ENCODE results near the gene ADAT3. TPM values are rescaled to one million over a fixed set of nuclear protein-coding genes. Genes with fewer than 3 reads are reported as not detected.
"Not testable (repeated sequence)": the region's sequence is repeated elsewhere in the genome, so short reads cannot be mapped to it uniquely, and the experiment has no call there.

The ADAT3 gene
- polyA plus RNA-seq, 2 of the 4 experiments (the other 2 are of a cell fraction) = 0.66 to 5.6 TPM

GRCh38 chr19:1885398-1886119 lies 19.6 kb upstream of the ADAT3 start, which contains the start of gene ABHD17A:
Gene ABHD17A, minus strand, starts transcription at chr19:1885496. Its CDS starts 3,930 bp downstream, at chr19:1881566.
- POLR2A ChIA-PET = interaction anchor here (0.5 to 1.6 kb wide), 5 partner anchors 9 to 1065 kb away, joined by 3 to 10 read pairs (median 4); partner anchors contain the start of gene GADD45B
- peak; percentile 90 to 94 for ATAC-seq

GRCh38 chr19:1886360-1886759 lies 18.8 kb upstream of the ADAT3 start:
- ATAC-seq; H3K4me3 ChIP-seq; H3K27ac ChIP-seq; DNase-seq (ENCODE audit: low read depth in 1 of 2, low spot score in 1 of 2); H3K4me2 ChIP-seq; H3K9me3 ChIP-seq; H3K4me1 ChIP-seq; FAIRE-seq: not testable (repeated sequence)
- TF ChIP-seq ZC3H11A (IDR thresholded peaks at IDR 0.05) = peak; percentile 76
- ChIA-PET CTCF (interaction anchor here (1.6 kb wide), 1 partner anchor 11 kb away, joined by 8 read pairs; no protein-coding TSS in a partner anchor), POLR2A (interaction anchor here (1.6 kb wide), 1 partner anchor 11 kb away, joined by 4 read pairs; no protein-coding TSS in a partner anchor)
- WGBS (ENCODE audit: missing lambda C conversion rate) = 90% methylated on average over 15 of the region's 15 CpGs

More at GRCh38 chr19:1885398-1886119, 19.6 kb upstream of the ADAT3 start, which contains the start of gene ABHD17A:
- peak; percentile 62 to 88 for DNase-seq (ENCODE audit: low read depth in 1 of 2, low spot score in 1 of 2)
- FAIRE-seq, H3K4me1 ChIP-seq, H3K9me3 ChIP-seq: not testable (repeated sequence)
- Histone ChIP-seq H3K27ac (peak within 1 kb of the TSS; percentile 79 to 98), H3K4me3 (peak within 1 kb of the TSS; percentile 89), H3K4me2 (peak within 1 kb of the TSS; percentile 95)
- peak; percentile 70; the same call in 1 of the 2 replicates for TF ChIP-seq MAZ (IDR thresholded peaks at IDR 0.05; ENCODE audit: borderline replicate concordance, low read depth, low read length)
- peak; percentile 50; the same call in 1 of the 2 replicates for TF ChIP-seq MAX (IDR thresholded peaks at IDR 0.05)
- TF ChIP-seq, protein P1, sequence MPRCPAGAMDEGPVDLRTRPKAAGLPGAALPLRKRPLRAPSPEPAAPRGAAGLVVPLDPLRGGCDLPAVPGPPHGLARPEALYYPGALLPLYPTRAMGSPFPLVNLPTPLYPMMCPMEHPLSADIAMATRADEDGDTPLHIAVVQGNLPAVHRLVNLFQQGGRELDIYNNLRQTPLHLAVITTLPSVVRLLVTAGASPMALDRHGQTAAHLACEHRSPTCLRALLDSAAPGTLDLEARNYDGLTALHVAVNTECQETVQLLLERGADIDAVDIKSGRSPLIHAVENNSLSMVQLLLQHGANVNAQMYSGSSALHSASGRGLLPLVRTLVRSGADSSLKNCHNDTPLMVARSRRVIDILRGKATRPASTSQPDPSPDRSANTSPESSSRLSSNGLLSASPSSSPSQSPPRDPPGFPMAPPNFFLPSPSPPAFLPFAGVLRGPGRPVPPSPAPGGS (IDR thresholded peaks at IDR 0.05) = 0 out of 3 replicates have a peak, but pooled peaks have one; percentile 6
- CTCF ChIA-PET = interaction anchor here (1.1 to 1.6 kb wide), 2 partner anchors 12 to 21 kb away, joined by 4 to 8 read pairs; no protein-coding TSS in a partner anchor
- WGBS (ENCODE audit: missing lambda C conversion rate) = 33% methylated on average over 23 of the region's 46 CpGs

GRCh38 chr19:1888385-1888784 lies 16.8 kb upstream of the ADAT3 start:
- Histone ChIP-seq H3K4me1 (peaks cover 6% of the 10 kb centered on the region; the same call in 1 of the 3 replicates), H3K4me3 (no peak overlapping the region), H3K27ac (no peak overlapping the region), H3K4me2 (no peak overlapping the region), H3K9me3 (no peaks in the 10 kb centered on the region)
- ATAC-seq (no peak), DNase-seq (ENCODE audit: low read depth in 1 of 2, low spot score in 1 of 2) (no peak), FAIRE-seq (no peak)
- TF ChIP-seq, protein P1 (IDR thresholded peaks at IDR 0.05) = no peak
- no peak for TF ChIP-seq PHF8 (IDR thresholded peaks at IDR 0.05; ENCODE audit: borderline replicate concordance, low read depth)
- no peak for TF ChIP-seq CHD2 (IDR thresholded peaks at IDR 0.05; ENCODE audit: low read length, partially characterized antibody)
- TF ChIP-seq RARB (CRISPR knock-in tag; IDR thresholded peaks at IDR 0.05) = no peak
- TF ChIP-seq, protein P2, sequence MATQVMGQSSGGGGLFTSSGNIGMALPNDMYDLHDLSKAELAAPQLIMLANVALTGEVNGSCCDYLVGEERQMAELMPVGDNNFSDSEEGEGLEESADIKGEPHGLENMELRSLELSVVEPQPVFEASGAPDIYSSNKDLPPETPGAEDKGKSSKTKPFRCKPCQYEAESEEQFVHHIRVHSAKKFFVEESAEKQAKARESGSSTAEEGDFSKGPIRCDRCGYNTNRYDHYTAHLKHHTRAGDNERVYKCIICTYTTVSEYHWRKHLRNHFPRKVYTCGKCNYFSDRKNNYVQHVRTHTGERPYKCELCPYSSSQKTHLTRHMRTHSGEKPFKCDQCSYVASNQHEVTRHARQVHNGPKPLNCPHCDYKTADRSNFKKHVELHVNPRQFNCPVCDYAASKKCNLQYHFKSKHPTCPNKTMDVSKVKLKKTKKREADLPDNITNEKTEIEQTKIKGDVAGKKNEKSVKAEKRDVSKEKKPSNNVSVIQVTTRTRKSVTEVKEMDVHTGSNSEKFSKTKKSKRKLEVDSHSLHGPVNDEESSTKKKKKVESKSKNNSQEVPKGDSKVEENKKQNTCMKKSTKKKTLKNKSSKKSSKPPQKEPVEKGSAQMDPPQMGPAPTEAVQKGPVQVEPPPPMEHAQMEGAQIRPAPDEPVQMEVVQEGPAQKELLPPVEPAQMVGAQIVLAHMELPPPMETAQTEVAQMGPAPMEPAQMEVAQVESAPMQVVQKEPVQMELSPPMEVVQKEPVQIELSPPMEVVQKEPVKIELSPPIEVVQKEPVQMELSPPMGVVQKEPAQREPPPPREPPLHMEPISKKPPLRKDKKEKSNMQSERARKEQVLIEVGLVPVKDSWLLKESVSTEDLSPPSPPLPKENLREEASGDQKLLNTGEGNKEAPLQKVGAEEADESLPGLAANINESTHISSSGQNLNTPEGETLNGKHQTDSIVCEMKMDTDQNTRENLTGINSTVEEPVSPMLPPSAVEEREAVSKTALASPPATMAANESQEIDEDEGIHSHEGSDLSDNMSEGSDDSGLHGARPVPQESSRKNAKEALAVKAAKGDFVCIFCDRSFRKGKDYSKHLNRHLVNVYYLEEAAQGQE (IDR thresholded peaks at IDR 0.05) = no peak
- TF ChIP-seq KDM5A (IDR thresholded peaks at IDR 0.05) = no peak
- TF ChIP-seq RAD21 (conservative IDR thresholded peaks at IDR 0.05 in 1 of 2, IDR thresholded peaks at IDR 0.05 in 1 of 2) = no peak
- no peak for TF ChIP-seq CBX8 (IDR thresholded peaks at IDR 0.05)
- no peak for TF ChIP-seq HOXB5 (CRISPR knock-in tag; IDR thresholded peaks at IDR 0.05)
- TF ChIP-seq CHD4 (IDR thresholded peaks at IDR 0.05; ENCODE audit: borderline replicate concordance) = no peak
- no peak for TF ChIP-seq RCOR1 (IDR thresholded peaks at IDR 0.05; ENCODE audit: low read depth, low read length)
- TF ChIP-seq MYC (IDR thresholded peaks at IDR 0.05; ENCODE audit: borderline replicate concordance, low read length) = no peak
- TF ChIP-seq NFE2L2 (conservative IDR thresholded peaks at IDR 0.05; ENCODE audit: low read length) = no peak
- no peak for TF ChIP-seq ATOH8 (CRISPR knock-in tag; IDR thresholded peaks at IDR 0.05; ENCODE audit: low read depth)
- TF ChIP-seq EHMT2 (IDR thresholded peaks at IDR 0.05; ENCODE audit: low read depth) = no peak
- TF ChIP-seq POLR2A (IDR thresholded peaks at IDR 0.05; ENCODE audit: low read length) = no peak
- TF ChIP-seq EP300 (IDR thresholded peaks at IDR 0.05) = no peak
- TF ChIP-seq FOXS1 (CRISPR knock-in tag; IDR thresholded peaks at IDR 0.05) = no peak
- WGBS (ENCODE audit: missing lambda C conversion rate) = 71% methylated on average over 5 of the region's 5 CpGs
- ChIA-PET POLR2A (no interaction called here), CTCF (no interaction called here)
